Ovary (tissue), 3 donors: ENCODE data around the gene GABRD.

ENCODE experiments used
- CTCF ChIP-seq, 3 donors: fragments of 450-650 bp in 2 of 3; fragments of 200-600 bp in 1 of 3; IDR thresholded peaks; one replicate each; pipeline versions ENCODE4 v1.5.1 to v1.8.0; 2016 to 2022; ENCODE audit warnings: antibody characterized with exemption in 3 of 3, mild to moderate bottlenecking in 1 of 3
- EP300 ChIP-seq: sonication (generic); formaldehyde crosslinking; IDR thresholded peaks from one replicate; pipeline ENCODE4 v1.6.1; 2017; ENCODE audit warnings: antibody characterized with exemption
- POLR2A ChIP-seq: fragments of 450-650 bp; IDR thresholded peaks from one replicate; pipeline ENCODE4 v1.6.1; 2017; ENCODE audit warnings: antibody characterized with exemption, mild to moderate bottlenecking, moderate library complexity
- donor health status: DM: no; HTN: no; CAD: no.

- TF ChIP-seq CTCF (IDR thresholded peaks at IDR 0.05) (no peak), POLR2A (no peak), EP300 (no peak)
Observed at GRCh38 chr1:2053784-2054376, 34.7 kb downstream of the GABRD start.
